HUES6 (cell line): Measurements from ENCODE around the gene PRKCE.

Source experiments
- H3K27ac ChIP-seq: 2 replicates; pipeline ENCODE4 v1.7.0; 2013; ENCODE audit warnings: low read depth, mild to moderate bottlenecking, low read length, inconsistent platforms
- H3K27me3 ChIP-seq: 2 replicates; pipeline ENCODE4 v1.6.1; 2013; ENCODE audit warnings: low read length; ENCODE audit not compliant: control insufficient read depth, insufficient read depth
- H3K36me3 ChIP-seq: 2 replicates; pipeline ENCODE4 v1.6.1; 2013; ENCODE audit warnings: low read length; ENCODE audit not compliant: control insufficient read depth, insufficient read depth
- H3K4me1 ChIP-seq: 2 replicates; pipeline ENCODE4 v1.6.1; 2013; ENCODE audit warnings: low read length; ENCODE audit not compliant: control insufficient read depth, insufficient read depth
- H3K4me3 ChIP-seq: 2 replicates; pipeline ENCODE4 v1.5.1; 2013; ENCODE audit warnings: low read depth, low read length
- H3K9ac ChIP-seq: one replicate; pipeline ENCODE4 v1.6.1; 2013; ENCODE audit warnings: mild to moderate bottlenecking, low read length
- H3K9me3 ChIP-seq: 2 replicates; pipeline ENCODE4 v1.6.1; 2013; ENCODE audit warnings: low read depth, low read length; ENCODE audit not compliant: control insufficient read depth, insufficient read depth

The PRKCE gene

DNA sequence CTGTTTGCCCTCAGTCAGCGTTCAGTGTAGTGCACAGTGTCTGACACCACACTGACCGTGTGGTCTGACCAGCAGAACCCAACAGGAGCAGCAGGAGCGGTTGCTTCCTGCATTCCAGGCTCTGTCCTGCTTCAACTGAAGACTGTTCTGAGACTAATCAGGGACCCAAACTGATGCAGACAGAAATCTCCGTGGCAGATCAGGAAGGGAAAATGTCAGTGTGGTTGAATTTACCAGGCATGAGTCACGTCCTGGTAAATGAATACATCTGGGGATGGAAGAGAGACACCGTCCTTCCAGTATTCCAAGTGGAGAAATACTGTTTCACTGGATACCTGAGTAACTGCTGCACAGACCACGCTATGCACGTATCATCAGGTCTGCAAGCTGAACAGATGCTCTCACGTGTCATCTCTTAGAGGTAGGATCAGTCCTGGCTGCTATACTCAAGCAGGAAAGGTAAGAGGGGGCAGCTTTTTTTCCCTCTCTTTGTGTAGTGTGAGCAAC is 422.1 kb downstream of the PRKCE start:
- Histone ChIP-seq H3K9ac (no peak overlapping the region), H3K9me3 (no peaks in the 10 kb centered on the region), H3K27ac (no peak overlapping the region), H3K36me3 (no peaks in the 10 kb centered on the region), H3K4me3 (no peak overlapping the region), H3K27me3 (no peaks in the 10 kb centered on the region), H3K4me1 (peaks cover 9% of the 10 kb centered on the region; the same call in 1 of the 2 replicates)

DNA sequence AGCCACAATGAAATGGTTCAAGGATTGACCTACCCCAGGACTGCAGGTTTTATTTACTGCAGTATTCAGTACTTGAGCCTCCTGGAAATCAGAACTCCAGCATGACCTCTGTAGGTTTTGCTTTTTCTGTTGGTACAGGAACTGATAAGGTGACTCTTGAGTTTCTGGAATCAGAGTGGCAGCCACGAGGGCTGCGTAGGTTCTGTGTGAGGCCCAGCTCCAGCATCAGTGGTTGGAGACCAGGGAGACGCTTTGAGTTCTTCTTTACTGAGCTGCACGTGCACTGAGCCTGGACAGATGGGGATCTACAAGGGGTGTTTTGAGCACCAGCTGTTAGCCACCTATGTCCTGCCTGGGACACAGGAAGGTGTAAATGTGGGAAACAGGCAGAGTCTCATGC is 423.0 kb downstream of the PRKCE start:
- Histone ChIP-seq H3K36me3 (no peaks in the 10 kb centered on the region), H3K27me3 (no peaks in the 10 kb centered on the region), H3K9me3 (no peaks in the 10 kb centered on the region), H3K27ac (no peak overlapping the region), H3K9ac (no peak overlapping the region), H3K4me1 (peaks cover 9% of the 10 kb centered on the region; the same call in 1 of the 2 replicates), H3K4me3 (no peak overlapping the region)

DNA sequence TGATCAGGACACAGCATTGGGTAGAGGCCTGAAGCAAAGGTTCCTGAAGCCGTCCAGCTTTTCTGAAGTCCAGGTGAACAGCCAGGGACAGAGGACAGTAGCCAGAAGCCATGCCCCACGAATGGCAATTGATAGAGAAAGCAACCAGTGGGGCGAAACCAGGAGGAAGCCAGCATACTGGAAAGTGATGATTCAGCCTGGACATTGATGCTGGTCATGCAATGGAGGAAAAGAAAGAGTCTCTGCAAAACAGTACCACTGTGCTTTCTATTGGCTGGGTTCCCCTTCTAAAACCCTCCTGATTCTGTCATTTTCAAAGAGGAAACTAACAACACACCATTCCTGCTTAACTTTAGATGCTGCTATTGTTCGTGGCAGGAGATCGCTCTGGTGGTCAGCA is 424.4 kb downstream of the PRKCE start:
- no peaks in the 10 kb centered on the region for H3K36me3 ChIP-seq
- no peaks in the 10 kb centered on the region for H3K27me3 ChIP-seq
- H3K9ac ChIP-seq, result no peak overlapping the region
- H3K4me3 ChIP-seq, result no peak overlapping the region
- H3K4me1 ChIP-seq, result peaks cover 9% of the 10 kb centered on the region; the same call in 1 of the 2 replicates
- H3K27ac ChIP-seq, result no peak overlapping the region
- H3K9me3 ChIP-seq, result no peaks in the 10 kb centered on the region

DNA sequence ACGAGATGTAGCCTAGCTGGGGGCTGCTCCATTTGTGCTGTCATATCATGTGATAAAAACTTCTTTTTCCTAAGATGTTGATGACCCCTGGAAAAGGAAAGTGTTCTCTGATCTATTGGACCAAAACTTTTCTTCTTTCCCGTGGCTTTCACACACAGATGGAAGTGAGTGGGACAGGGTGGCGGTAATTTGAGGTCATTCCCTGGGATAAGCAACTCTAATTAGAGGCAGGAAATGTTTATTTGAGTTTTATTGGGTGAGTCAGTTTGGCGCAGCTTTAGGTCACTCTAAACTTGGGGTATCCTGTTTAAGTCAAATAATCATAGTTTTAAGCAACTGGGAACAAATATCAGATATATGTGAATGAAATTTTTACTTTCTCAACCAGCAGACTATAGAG is 424.8 kb downstream of the PRKCE start:
- Histone ChIP-seq H3K9me3 (no peaks in the 10 kb centered on the region), H3K4me1 (peaks cover 9% of the 10 kb centered on the region; the same call in 1 of the 2 replicates), H3K9ac (no peak overlapping the region), H3K27ac (no peak overlapping the region), H3K27me3 (no peaks in the 10 kb centered on the region), H3K4me3 (no peak overlapping the region), H3K36me3 (no peaks in the 10 kb centered on the region)

DNA sequence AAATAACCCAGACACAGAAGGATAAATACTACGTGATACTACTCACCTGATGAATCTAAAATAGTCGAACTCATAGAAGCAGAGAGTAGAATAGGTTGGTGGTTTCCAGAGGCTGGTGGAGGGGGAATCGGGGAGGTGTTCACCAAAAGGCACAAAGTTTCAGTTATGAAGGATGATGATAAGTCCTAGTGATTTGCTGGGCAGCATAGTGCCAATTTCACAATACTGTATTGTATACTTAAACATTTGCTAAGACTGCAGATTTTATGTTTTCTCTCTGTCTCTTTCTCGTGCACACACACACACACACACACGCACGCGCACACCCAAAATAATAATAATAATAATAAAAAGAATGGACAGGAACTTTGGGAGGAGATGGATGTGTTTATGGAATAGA is 425.4 kb downstream of the PRKCE start:
- H3K9ac ChIP-seq, result no peak overlapping the region
- peaks cover 9% of the 10 kb centered on the region; the same call in 1 of the 2 replicates for H3K4me1 ChIP-seq
- no peaks in the 10 kb centered on the region for H3K36me3 ChIP-seq
- no peaks in the 10 kb centered on the region for H3K9me3 ChIP-seq
- H3K27ac ChIP-seq, result no peak overlapping the region
- no peaks in the 10 kb centered on the region for H3K27me3 ChIP-seq
- H3K4me3 ChIP-seq, result no peak overlapping the region

DNA sequence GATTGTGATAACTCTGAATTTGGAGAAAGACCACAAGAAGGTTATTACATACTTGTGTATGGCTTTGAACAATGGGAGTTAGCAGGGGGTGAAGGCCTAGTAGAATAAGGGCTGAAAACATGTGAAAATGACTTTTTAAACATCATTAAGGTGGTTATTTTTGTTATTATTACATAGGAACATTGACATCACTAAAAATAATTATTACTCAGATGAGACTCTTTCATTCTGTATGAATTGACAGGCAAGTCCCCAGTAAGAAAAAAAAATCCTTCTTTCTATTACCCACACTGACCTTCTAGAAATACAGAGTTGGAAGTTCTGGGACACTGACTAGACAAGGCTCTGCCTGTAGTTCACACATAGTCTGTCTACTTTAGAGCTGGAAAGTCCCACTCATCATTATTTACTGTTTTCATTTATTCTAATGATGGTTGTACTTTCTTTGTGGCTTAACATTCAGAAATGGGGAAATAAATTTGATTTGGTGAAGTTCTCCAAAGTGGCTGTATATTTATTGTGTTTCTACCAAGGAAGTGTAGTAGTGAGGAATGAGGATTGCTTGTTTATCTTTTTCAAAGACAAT is 426.1 kb downstream of the PRKCE start:
- H3K27ac ChIP-seq, result no peak overlapping the region
- H3K9me3 ChIP-seq, result no peaks in the 10 kb centered on the region
- H3K36me3 ChIP-seq, result no peaks in the 10 kb centered on the region
- no peak overlapping the region for H3K9ac ChIP-seq
- H3K27me3 ChIP-seq, result no peaks in the 10 kb centered on the region
- no peak overlapping the region for H3K4me3 ChIP-seq
- H3K4me1 ChIP-seq, result peaks cover 9% of the 10 kb centered on the region; the same call in 1 of the 2 replicates

DNA sequence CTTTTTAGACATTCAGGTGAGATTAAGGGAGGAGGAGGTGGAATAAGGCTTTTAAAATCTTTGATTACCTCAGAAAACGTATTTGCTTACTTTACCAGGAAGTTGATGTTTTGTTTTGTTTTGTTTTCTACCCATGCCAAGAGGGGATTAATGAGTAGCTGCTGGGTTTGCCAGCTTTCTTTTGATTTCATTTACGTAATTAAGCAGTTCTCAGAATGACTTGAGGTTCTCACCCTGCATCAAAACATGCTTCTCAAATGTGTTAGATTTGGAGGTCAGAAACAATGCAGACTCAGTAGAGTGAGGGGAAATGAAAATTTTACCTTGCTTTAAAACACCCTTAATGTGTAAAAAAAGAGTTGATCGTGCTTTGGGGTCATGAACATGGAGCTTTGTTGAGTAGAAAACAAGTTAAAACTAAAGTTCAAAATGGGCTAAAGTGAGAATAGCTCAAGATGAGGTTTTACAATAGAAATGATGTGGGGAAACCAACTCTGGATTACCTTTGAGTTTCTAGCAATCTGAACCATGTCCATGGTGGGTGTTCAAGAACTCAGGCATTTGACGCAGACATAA is 428.6 kb downstream of the PRKCE start:
- Histone ChIP-seq H3K4me1 (no peaks in the 10 kb centered on the region), H3K27ac (no peak overlapping the region), H3K36me3 (no peaks in the 10 kb centered on the region), H3K4me3 (no peak overlapping the region), H3K9me3 (no peaks in the 10 kb centered on the region), H3K9ac (no peak overlapping the region), H3K27me3 (no peaks in the 10 kb centered on the region)

DNA sequence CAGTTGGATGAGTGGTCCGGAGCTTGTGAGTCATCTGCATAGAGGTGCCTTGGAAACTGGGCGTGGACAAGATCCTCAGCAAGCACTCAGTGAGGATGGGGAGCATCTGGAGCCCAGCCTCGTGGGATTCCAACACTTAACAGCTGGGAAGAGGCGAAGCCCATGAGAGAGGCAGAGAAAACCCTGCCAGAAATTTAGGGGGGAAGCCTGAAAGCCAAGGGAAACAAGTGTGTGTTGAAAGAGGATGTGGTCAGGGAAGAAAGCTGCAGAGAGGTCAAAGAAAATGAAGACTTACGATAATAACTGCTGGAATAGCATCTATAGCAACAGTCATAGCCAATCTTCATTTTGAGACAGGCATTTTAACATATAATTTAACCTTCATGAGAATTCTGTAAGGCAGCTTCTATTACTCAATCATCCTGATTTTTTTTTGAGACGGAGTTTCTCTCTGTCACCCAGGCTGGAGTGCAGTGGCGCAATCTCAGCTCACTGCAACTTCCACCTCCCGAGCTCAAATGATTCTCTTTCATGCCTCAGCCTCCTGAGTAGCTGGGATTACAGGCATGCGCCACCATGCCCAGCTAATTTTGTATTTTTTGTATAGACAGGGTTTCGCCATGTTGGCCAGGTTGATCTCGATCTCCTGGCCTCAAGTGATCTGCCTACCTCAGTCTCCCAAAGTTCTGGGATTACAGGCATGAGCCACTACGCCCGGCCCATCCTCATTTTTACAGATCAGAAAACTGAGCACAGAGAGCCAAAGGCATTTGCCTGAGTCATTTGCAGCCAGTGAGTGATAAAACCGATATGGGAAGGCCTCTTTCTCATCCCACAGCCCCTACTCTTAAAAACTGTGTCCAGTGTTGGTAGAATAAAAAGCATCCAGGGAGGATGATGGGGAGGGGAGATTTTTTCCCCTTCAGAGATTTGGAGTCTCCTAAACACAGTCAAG is 431.3 kb downstream of the PRKCE start:
- H3K27ac ChIP-seq, result no peak overlapping the region
- H3K27me3 ChIP-seq, result no peaks in the 10 kb centered on the region
- no peaks in the 10 kb centered on the region for H3K9me3 ChIP-seq
- no peaks in the 10 kb centered on the region for H3K4me1 ChIP-seq
- H3K9ac ChIP-seq, result no peak overlapping the region
- H3K36me3 ChIP-seq, result no peaks in the 10 kb centered on the region
- H3K4me3 ChIP-seq, result no peak overlapping the region

DNA sequence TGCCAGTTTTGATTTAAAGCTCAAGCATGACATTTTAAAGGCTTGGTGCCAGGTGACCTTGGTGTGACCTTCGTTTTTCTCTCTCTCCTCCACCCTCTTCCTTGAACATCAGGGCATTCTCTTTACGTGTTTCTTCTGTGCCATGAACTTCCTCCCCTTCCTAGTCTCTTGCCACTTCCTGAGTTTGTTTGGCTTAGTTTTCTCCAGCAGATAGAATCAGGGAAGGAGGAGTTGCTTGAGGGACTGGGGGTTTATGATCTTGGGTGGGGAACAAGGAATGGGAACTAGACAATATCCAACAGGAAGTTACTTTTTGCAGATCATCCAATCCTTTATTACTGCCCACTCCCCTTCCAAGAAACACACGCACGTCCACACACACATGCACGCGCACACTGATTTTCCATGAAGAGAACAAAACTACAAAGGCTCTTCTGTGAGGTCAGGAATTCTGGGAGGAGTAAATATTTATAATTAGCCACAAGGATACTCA is 435.1 kb downstream of the PRKCE start:
- Histone ChIP-seq H3K4me1 (peaks cover 5% of the 10 kb centered on the region), H3K9ac (no peak overlapping the region), H3K27me3 (no peaks in the 10 kb centered on the region), H3K27ac (no peak overlapping the region), H3K9me3 (no peaks in the 10 kb centered on the region), H3K36me3 (no peaks in the 10 kb centered on the region), H3K4me3 (no peak overlapping the region)

DNA sequence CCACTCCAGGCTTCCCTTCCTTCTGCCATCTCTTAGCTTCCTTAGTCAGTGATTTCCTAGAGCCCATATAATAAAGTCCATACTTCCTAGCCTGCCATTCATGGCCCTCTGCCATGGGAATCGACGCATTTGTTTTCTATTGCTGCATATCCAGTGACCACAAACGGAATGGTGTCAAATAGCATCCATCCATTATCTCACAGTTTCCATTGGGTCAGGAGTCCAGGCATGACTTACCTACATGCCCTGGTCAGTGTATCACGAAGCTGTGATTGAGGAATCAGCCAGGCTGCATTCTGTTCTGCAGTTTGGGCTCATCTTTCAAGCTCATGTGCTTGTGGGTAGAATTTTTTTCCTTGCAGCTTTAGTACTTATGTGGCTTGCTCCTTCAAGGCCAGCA is 436.0 kb downstream of the PRKCE start:
- H3K4me1 ChIP-seq, result peaks cover 5% of the 10 kb centered on the region
- H3K27me3 ChIP-seq, result no peaks in the 10 kb centered on the region
- no peaks in the 10 kb centered on the region for H3K36me3 ChIP-seq

DNA sequence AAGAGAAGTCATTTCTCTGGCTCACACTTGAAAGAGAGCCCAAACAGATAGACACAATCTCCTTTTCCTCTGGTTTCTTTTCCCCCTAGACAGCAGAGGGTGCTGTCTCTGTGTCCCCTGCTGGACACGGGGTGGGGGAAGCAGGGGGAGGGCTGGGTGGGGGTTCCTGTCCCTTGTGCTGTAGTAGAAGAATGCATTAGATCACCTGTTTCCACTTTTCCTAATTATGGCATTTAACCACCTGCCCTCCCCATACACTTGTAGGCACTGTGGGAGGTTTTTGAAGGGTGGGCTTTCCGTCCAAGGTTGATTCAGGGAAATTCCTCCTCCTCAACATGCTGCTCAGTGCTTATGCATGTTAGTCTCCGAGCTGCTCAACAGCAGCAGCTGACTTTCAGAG is 439.5 kb downstream of the PRKCE start:
- Histone ChIP-seq H3K36me3 (no peaks in the 10 kb centered on the region), H3K27me3 (no peaks in the 10 kb centered on the region), H3K9me3 (no peaks in the 10 kb centered on the region), H3K27ac (no peak overlapping the region), H3K4me3 (no peak overlapping the region), H3K9ac (no peak overlapping the region), H3K4me1 (peaks cover 5% of the 10 kb centered on the region)

More for the DNA sequence above, 436.0 kb downstream of the PRKCE start:
- H3K4me3 ChIP-seq, result no peak overlapping the region
- no peaks in the 10 kb centered on the region for H3K9me3 ChIP-seq
- H3K27ac ChIP-seq, result no peak overlapping the region
- H3K9ac ChIP-seq, result no peak overlapping the region
